Activated CD8-positive, alpha-beta memory T cell treated with anti-CD3 and anti-CD28 coated beads, Interleukin-2, amount 10 ng/mL, durations not matched to agents 7 days and 5 days (primary cell): Measurements from ENCODE around the gene RSU1. TPM values are rescaled to one million over a fixed set of nuclear protein-coding genes. Genes with fewer than 3 reads are reported as not detected.

Experiments
- ATAC-seq: fragments of 150-1000 bp; cut with Tn5 transposase; one replicate; pipeline ENCODE4 v1.10.0; 2021; ENCODE audit warnings: moderate library complexity
- CTCF ChIA-PET: fragments of 350-600 bp; sonication (Branson Sonifier 250); formaldehyde crosslinking; loops from one replicate; lab custom pipeline; 2021; ENCODE audit warnings: antibody characterized with exemption; lab: Charles Lee
- DNase-seq: peaks from one replicate; pipeline ENCODE4 v3.0.0-alpha.2; 2020
- H3K27ac Mint-ChIP-seq: one replicate; pipeline ENCODE4 v1.8.0; 2021; ENCODE audit warnings: mild to moderate bottlenecking, mixed read lengths
- H3K27me3 Mint-ChIP-seq: one replicate; pipeline ENCODE4 v1.8.0; 2021; ENCODE audit warnings: mixed read lengths
- H3K36me3 Mint-ChIP-seq: one replicate; pipeline ENCODE4 v1.8.0; 2021; ENCODE audit warnings: mild to moderate bottlenecking, mixed read lengths
- H3K4me1 Mint-ChIP-seq: one replicate; pipeline ENCODE4 v1.8.0; 2021; ENCODE audit warnings: mixed read lengths
- H3K4me3 Mint-ChIP-seq: one replicate; pipeline ENCODE4 v1.8.0; 2021; ENCODE audit warnings: mild to moderate bottlenecking, moderate library complexity, mixed read lengths
- H3K9me3 Mint-ChIP-seq: one replicate; pipeline ENCODE4 v1.8.0; 2022; ENCODE audit warnings: low read depth, mixed read lengths
- total RNA-seq, 2 experiments: library from RNA; stranded (reverse); gene quantifications; one replicate each; pipeline ENCODE4 v1.2.3, GENCODE V29; 2021

Gene RSU1
- total RNA-seq, 2 experiments from 2014 or later = 51.6 to 74.1 TPM

DNA sequence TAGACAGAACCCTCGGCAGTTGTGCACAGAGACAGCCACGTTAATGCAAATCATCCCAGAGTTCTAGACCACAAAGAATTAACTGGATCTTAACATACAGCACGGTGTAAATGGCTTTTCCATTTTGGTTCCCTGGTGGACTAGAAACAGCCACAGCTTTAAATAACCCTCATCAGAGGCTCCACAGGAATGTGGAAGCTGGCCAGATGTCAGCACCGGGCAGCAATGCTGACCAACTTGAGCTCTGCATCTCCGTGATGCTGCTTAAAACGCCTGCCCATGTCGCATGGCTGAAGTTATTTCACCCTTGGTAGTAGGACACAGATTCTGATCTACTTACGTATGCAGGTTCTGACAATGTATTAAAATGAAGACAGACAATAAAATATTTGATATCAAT lies 24.5 kb downstream of the RSU1 start:
- CTCF ChIA-PET = no interaction called here
- Mint-ChIP-seq H3K27ac (no peak overlapping the region), H3K36me3 (peaks cover 48% of the 10 kb centered on the region), H3K27me3 (no peaks in the 10 kb centered on the region), H3K4me1 (peaks cover 23% of the 10 kb centered on the region), H3K4me3 (no peak overlapping the region), H3K9me3 (no peaks in the 10 kb centered on the region)
- ATAC-seq = no peak
- no peak for DNase-seq

DNA sequence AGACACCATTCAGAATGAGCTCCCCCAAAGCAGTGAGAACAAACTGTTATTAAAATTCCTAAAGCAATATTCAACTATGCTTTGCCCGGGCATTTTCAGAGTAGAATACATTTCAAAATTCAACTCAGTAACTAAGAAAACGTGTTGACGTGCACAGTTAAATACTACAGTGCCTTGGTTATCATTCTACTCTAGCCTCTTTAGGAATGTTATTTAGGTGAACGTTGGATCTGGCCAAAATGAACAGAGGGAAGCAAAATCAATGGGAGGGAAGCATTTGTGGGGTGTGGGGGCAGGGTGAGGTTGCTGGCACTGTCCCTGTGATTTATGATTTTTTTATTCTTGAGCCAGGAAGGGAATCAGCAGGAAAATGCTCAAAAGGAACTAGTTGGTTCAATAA lies 27.5 kb downstream of the RSU1 start:
- CTCF ChIA-PET = interaction anchor here (1.3 kb wide), 1 partner anchor 12 kb away, joined by 3 read pairs; no protein-coding TSS in a partner anchor
- H3K27me3 Mint-ChIP-seq = no peaks in the 10 kb centered on the region

DNA sequence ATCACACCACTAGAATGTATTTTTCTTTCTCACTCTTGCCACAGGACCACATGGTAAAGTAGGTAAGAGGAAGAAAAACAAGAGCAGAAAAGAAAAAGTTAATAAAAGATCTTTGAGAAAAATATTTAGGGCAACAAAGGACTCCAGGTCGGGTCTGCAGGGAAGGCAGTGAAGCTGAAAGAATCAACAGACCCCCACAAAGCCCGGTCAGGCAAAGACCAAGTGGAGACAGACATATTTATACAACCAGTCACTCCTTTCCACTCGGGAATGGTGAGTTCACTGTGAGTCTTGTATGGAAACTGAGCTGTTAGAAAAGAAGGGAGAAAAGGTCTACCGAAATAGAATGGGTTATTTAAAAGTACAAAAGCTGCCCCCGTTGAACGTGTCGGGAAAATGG lies 28.0 kb downstream of the RSU1 start:
- ATAC-seq = no peak
- DNase-seq = no peak
- Mint-ChIP-seq H3K36me3 (peaks cover 54% of the 10 kb centered on the region), H3K27ac (no peak overlapping the region), H3K9me3 (peaks cover 2% of the 10 kb centered on the region), H3K4me1 (peaks cover 27% of the 10 kb centered on the region), H3K27me3 (no peaks in the 10 kb centered on the region), H3K4me3 (no peak overlapping the region)
- CTCF ChIA-PET = interaction anchor here (1.3 kb wide), 1 partner anchor 12 kb away, joined by 3 read pairs; no protein-coding TSS in a partner anchor

More for the DNA sequence above, 27.5 kb downstream of the RSU1 start:
- H3K36me3 Mint-ChIP-seq = peaks cover 52% of the 10 kb centered on the region
- DNase-seq = no peak
- peaks cover 27% of the 10 kb centered on the region for H3K4me1 Mint-ChIP-seq
- no peak overlapping the region for H3K4me3 Mint-ChIP-seq
- ATAC-seq = no peak
- no peak overlapping the region for H3K27ac Mint-ChIP-seq
- peaks cover 2% of the 10 kb centered on the region for H3K9me3 Mint-ChIP-seq

DNA sequence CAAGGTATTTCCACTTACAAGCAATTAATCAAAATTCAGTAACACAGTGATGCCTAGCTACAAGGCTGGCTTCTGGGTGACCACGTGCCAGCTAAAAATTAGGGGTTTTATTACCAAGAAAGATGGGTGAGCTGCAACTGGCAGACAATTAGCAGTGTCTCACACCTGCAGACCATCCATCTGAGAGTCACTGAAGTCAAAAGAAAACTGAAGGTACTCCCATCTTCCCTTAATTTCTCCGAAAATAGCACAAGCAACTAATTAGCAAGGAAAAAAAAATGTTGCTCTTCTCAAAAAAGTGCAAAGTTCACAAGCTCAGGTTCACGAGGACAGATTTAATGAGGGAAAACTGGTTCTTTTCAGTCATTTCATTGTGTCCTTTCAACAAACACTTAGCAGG lies 28.4 kb downstream of the RSU1 start:
- H3K4me1 Mint-ChIP-seq = peaks cover 27% of the 10 kb centered on the region
- H3K4me3 Mint-ChIP-seq = no peak overlapping the region

DNA sequence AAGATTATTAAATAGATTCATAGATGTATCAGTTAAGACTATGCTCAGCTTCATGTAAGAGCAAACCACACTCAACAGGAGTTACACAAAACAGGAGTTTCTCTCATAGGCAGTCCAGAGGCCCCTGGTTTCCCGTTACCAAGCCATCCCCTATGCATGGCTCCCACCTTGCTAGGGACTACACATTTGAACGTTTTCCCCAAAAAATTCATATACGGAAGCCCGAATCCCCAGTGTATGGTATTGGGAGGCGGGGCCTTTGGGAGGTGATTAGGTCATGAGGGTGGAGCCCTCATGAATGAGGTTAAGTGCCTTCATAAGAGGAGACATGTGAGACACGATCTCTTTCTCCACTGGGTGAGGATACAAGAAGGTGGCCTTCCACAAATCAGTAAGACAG lies 29.1 kb downstream of the RSU1 start:
- Mint-ChIP-seq H3K4me1 (peaks cover 27% of the 10 kb centered on the region), H3K27me3 (no peaks in the 10 kb centered on the region), H3K4me3 (no peak overlapping the region), H3K9me3 (peaks cover 2% of the 10 kb centered on the region), H3K36me3 (peaks cover 45% of the 10 kb centered on the region), H3K27ac (peak overlapping the region; percentile 83)
- DNase-seq = peak; percentile 45
- peak; percentile 61 for ATAC-seq
- CTCF ChIA-PET = no interaction called here

More for the DNA sequence above, 28.4 kb downstream of the RSU1 start:
- Mint-ChIP-seq H3K36me3 (peaks cover 51% of the 10 kb centered on the region), H3K9me3 (peaks cover 2% of the 10 kb centered on the region), H3K27me3 (no peaks in the 10 kb centered on the region), H3K27ac (peak overlapping the region; percentile 83)
- DNase-seq = no peak
- ATAC-seq = no peak
- CTCF ChIA-PET = interaction anchor here (1.3 kb wide), 1 partner anchor 11 kb away, joined by 3 read pairs; no protein-coding TSS in a partner anchor

DNA sequence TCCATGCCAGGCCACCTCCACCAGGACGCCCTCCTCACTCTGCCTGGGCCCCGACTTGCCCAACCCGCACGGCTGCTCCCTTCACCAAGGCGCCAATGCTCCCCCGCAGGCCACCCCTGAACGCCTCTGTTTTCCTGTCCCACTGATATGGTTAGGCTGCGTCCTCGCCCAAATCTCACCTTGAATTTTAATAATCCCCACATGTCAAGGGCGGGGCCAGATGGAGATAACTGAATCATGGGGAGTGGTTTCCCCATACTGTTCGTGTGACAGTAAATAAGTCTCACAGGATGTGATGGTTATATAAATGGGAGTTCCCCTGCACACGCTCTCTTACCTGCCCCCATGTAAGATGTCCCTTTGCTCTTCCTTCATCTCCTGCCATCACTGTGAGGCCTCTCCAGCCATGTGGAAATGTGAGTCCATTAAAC lies 29.8 kb downstream of the RSU1 start:
- H3K4me1 Mint-ChIP-seq = peaks cover 27% of the 10 kb centered on the region
- H3K27me3 Mint-ChIP-seq = no peaks in the 10 kb centered on the region
- CTCF ChIA-PET = no interaction called here
- H3K9me3 Mint-ChIP-seq = peaks cover 2% of the 10 kb centered on the region
- peak; percentile 93 for ATAC-seq
- H3K36me3 Mint-ChIP-seq = peaks cover 41% of the 10 kb centered on the region
- H3K4me3 Mint-ChIP-seq = peak overlapping the region; percentile 28
- peak; percentile 77 for DNase-seq
- peak overlapping the region; percentile 83 for H3K27ac Mint-ChIP-seq

DNA sequence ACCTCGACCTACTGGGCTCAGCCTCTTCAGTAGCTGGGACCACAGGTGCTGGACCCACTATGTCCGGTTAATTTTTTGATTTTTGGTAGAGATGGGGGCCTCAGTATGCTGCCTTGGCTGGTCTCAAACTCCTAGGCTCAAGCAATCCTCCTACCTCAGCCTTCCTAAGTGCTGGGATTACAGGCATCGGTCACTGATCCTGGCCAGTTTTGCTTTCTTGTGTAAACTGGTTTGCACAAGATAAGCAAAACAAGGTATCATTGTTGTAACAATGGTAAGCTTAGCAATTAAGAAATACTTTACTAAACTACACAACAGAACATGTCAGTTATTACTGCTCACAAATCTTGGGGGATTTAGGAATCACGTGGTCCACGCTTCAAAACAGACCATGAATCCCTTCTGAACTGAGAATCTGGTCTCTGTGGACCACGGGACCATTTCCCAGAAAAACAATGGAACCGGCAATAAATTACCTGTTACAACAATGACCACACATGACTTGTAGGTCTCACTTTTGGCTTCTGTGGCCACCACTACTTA lies 36.8 kb downstream of the RSU1 start:
- H3K36me3 Mint-ChIP-seq = peaks cover 14% of the 10 kb centered on the region
- H3K4me1 Mint-ChIP-seq = peaks cover 18% of the 10 kb centered on the region
- DNase-seq (no peak), ATAC-seq (no peak)
- H3K9me3 Mint-ChIP-seq = peaks cover 2% of the 10 kb centered on the region
- no peaks in the 10 kb centered on the region for H3K27me3 Mint-ChIP-seq
- H3K4me3 Mint-ChIP-seq = no peak overlapping the region
- no peak overlapping the region for H3K27ac Mint-ChIP-seq
- CTCF ChIA-PET = interaction anchor here (1.1 kb wide), 1 partner anchor 15 kb away, joined by 3 read pairs; no protein-coding TSS in a partner anchor

DNA sequence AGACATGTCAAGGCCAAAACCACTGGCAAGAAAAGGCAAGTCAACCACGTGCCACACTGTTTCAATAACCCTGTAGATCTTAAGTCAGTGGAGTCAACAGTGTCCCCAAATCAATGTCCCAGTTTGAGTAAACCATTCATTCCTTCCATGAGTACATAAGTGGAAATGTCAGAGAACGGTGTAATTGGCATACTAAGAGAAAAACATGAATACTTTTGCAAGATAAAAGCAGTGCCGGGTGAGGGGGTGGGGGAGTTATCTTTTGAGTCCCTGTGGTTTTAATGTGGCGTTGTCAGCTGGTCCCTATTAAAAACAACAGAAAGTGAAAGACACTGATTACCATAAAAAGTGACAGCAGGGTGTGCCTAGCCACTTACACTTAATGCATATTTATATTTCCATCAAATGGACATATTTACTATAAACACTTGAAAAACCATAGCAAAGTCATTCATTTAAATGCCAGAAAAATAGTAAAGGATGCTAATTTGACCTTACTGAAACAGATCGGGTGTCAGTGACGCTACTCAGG lies 37.8 kb downstream of the RSU1 start:
- H3K9me3 Mint-ChIP-seq = no peaks in the 10 kb centered on the region
- peaks cover 18% of the 10 kb centered on the region for H3K4me1 Mint-ChIP-seq
- peaks cover 10% of the 10 kb centered on the region for H3K36me3 Mint-ChIP-seq
- no peak overlapping the region for H3K27ac Mint-ChIP-seq
- no peaks in the 10 kb centered on the region for H3K27me3 Mint-ChIP-seq
- CTCF ChIA-PET = interaction anchor here (0.7 kb wide), 1 partner anchor 259 kb away, joined by 3 read pairs; no protein-coding TSS in a partner anchor
- ATAC-seq (peak; percentile 23), DNase-seq (peak; percentile 49)
- H3K4me3 Mint-ChIP-seq = no peak overlapping the region

DNA sequence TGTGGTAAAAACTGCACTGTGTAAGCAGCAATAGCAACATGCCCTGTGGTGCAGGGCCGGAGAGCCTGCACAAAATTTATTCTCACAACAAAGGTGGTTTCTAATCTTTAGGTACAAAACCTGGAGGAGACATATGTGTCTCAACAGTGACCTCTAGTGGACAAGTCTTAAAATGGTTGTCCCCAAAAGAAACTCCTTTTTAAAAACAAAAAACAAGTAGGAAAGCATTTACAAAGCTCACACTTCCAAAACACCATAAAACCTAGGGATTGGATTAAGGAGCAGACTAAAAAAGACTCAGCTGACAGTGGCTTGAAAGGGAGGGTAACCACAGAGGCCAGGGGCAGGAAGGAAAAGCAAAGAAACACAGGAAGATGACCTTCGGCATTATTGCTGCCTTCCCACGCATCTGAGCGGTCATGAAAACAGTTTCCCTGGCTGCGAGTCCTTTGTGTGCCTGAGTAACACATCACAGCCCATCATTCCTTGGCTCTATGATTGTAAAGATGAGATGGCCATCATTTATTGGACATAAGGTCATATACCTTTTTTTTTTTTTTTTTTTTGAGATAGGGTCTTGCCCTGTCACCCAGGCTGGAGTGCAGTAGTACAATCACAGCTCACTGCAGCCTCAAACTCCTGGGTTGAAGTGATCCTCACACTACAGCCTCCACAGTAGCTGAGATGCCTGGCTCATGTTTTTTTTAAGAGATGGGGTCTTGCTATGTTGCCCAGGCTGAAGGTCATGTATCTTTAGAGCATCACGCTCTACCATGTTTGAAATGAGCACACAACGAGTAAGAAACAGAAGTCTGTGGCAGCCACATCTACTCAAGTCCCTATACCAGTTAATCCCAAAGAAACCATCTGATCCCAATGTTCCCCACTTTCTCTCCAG lies 39.5 kb downstream of the RSU1 start:
- H3K27ac Mint-ChIP-seq = peak overlapping the region; percentile 57
- H3K4me1 Mint-ChIP-seq = peaks cover 18% of the 10 kb centered on the region
- H3K4me3 Mint-ChIP-seq = no peak overlapping the region
- H3K27me3 Mint-ChIP-seq = no peaks in the 10 kb centered on the region
- H3K9me3 Mint-ChIP-seq = no peaks in the 10 kb centered on the region
- peaks cover 8% of the 10 kb centered on the region for H3K36me3 Mint-ChIP-seq
- ATAC-seq (no peak), DNase-seq (no peak)
- CTCF ChIA-PET = interaction anchor here (1.0 to 3.3 kb wide), 7 partner anchors 9 to 898 kb away, joined by 3 to 11 read pairs (median 3); partner anchors contain the start of gene RSU1

DNA sequence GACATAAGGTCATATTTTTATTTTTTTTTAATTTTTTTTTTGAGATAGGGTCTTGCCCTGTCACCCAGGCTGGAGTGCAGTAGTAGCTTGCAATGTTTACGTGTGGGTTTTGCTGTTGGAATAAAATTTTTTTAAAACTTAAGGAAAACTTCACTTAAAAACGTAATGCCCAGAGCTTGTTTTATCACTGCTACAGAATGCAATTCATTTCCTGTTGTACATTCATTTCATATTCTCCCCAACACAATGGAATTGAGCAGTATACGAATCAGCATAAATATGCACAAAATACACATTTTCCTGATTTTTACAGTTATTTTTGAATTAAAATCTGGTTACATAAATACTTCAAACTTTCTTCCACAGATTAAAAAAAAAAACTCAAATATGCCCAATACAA lies 40.3 kb downstream of the RSU1 start:
- H3K4me3 Mint-ChIP-seq = no peak overlapping the region
- CTCF ChIA-PET = interaction anchor here (1.0 to 3.3 kb wide), 6 partner anchors 9 to 898 kb away, joined by 3 to 11 read pairs (median 4); no protein-coding TSS in a partner anchor
- ATAC-seq (no peak), DNase-seq (no peak)
- H3K4me1 Mint-ChIP-seq = peaks cover 21% of the 10 kb centered on the region
- H3K9me3 Mint-ChIP-seq = no peaks in the 10 kb centered on the region
- H3K27ac Mint-ChIP-seq = no peak overlapping the region
- H3K27me3 Mint-ChIP-seq = no peaks in the 10 kb centered on the region
- H3K36me3 Mint-ChIP-seq = peaks cover 8% of the 10 kb centered on the region

DNA sequence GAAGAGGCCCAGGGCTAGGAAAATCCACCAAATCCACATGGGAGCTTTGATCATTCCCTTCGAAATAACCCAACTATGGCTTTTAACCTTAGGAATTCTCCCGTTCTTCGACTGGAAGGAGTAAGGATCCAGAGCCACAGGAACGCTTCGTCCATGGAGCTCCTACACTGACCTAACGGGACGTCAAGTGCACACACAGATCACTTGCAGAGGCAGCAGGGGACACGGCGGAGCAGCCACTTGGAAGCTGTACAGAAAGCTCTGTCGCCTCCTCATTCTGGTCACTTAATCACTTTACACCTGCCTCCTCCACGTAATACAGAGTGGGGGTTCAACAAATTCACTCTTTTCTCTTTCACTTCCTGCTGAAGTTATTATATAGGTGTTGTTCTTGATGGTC lies 43.9 kb downstream of the RSU1 start:
- peaks cover 15% of the 10 kb centered on the region for H3K4me1 Mint-ChIP-seq
- H3K27me3 Mint-ChIP-seq = no peaks in the 10 kb centered on the region
- no peaks in the 10 kb centered on the region for H3K9me3 Mint-ChIP-seq

DNA sequence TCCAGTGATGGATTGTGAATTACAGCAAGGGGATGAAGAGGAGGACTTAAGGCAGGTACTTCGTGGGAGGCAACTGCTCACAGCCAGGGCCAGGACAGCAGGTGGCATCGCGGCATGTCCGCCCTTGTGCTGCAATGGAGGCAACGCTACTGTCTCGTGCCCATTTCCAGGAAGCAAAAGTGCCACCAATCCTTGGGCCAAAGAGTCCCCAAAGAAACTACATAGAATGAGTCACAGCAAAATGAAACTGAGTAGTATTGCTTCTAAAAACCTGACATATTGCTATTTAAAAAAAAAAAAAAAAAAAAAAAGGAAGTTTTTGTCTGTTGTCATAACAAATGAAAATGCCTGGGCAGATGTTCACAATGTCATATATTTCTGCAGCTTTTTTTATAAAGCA lies 46.6 kb downstream of the RSU1 start:
- H3K27me3 Mint-ChIP-seq = no peaks in the 10 kb centered on the region
- H3K4me1 Mint-ChIP-seq = peaks cover 12% of the 10 kb centered on the region
- CTCF ChIA-PET = no interaction called here
- no peak overlapping the region for H3K4me3 Mint-ChIP-seq
- H3K27ac Mint-ChIP-seq = no peak overlapping the region
- H3K9me3 Mint-ChIP-seq = no peaks in the 10 kb centered on the region
- no peaks in the 10 kb centered on the region for H3K36me3 Mint-ChIP-seq
- ATAC-seq = no peak
- no peak for DNase-seq

More for the DNA sequence above, 43.9 kb downstream of the RSU1 start:
- DNase-seq = no peak
- H3K27ac Mint-ChIP-seq = no peak overlapping the region
- CTCF ChIA-PET = no interaction called here
- peaks cover 2% of the 10 kb centered on the region for H3K36me3 Mint-ChIP-seq
- no peak for ATAC-seq
- no peak overlapping the region for H3K4me3 Mint-ChIP-seq

DNA sequence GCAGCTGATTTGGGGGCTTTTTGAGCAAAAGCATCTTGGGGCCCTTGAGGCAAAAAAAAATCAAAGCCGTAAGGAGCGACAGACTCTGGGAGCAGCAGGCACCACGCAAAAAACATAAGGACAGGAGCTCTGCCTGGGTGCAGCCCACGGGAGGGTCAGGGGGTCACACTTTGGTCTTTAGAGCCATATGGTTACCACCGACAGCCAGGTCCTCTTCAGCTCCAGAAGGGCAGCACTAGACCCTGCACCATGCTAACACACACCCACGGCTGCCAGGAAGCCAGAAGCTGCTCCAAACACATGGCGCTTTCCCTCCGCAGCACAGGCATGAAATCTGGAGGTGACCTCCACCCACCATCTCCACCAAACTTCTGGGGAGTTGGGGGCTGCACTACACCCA lies 47.1 kb downstream of the RSU1 start:
- no peak for DNase-seq
- H3K4me1 Mint-ChIP-seq = peaks cover 12% of the 10 kb centered on the region
- H3K4me3 Mint-ChIP-seq = no peak overlapping the region
- H3K27ac Mint-ChIP-seq = no peak overlapping the region
- H3K27me3 Mint-ChIP-seq = no peaks in the 10 kb centered on the region
- CTCF ChIA-PET = no interaction called here
- H3K9me3 Mint-ChIP-seq = no peaks in the 10 kb centered on the region
- no peaks in the 10 kb centered on the region for H3K36me3 Mint-ChIP-seq
- ATAC-seq = no peak
